ENCODE data around the gene GCGR.

The GCGR gene

GRCh38 chr17:81840826-81841778 lies 37.2 kb downstream of the GCGR start:
- no peak overlapping the region for H3K4me2 ChIP-seq (ENCODE audit: low read length, poor library complexity, severe bottlenecking)
- no peak overlapping the region for H2BK5ac ChIP-seq (ENCODE audit: low read depth, low read length, poor library complexity, severe bottlenecking)
- H3K23ac ChIP-seq (ENCODE audit: low read length in 2 of 2): no peak overlapping the region
- no peak overlapping the region for H3K27ac ChIP-seq (ENCODE audit: low read length, poor library complexity, severe bottlenecking)
- no peak overlapping the region for H3K14ac ChIP-seq (ENCODE audit: low read length in 2 of 2)
- peaks cover 7% of the 10 kb centered on the region for H3K4me1 ChIP-seq (ENCODE audit: control insufficient read depth, insufficient read depth, low read depth, low read length)
- H2AFZ ChIP-seq (ENCODE audit: low read depth, low read length): no peak overlapping the region
- H3K9me3 ChIP-seq (ENCODE audit: control insufficient read depth, low read length): no peaks in the 10 kb centered on the region
- no peak overlapping the region for H3K4me3 ChIP-seq (ENCODE audit: insufficient read depth in 1 of 2, low read depth in 1 of 2, low read length in 2 of 2)
- no peak overlapping the region for H2BK120ac ChIP-seq (ENCODE audit: low read depth, low read length)
- peaks cover 40 to 50% of the 10 kb centered on the region in 2 experiments for H3K36me3 ChIP-seq (ENCODE audit: control insufficient read depth in 1 of 2, insufficient read depth in 2 of 2, low read depth in 1 of 2, low read length in 2 of 2)
- H2BK15ac ChIP-seq (ENCODE audit: low read depth, poor library complexity, severe bottlenecking): no peak overlapping the region
- 84% methylated on average over 40 of the region's 40 CpGs for WGBS
- no peak overlapping the region for H4K8ac ChIP-seq (ENCODE audit: low read length)
- H3K18ac ChIP-seq (ENCODE audit: low read depth in 1 of 2, low read length in 2 of 2): no peak overlapping the region
- H3K9ac ChIP-seq (ENCODE audit: low read length): no peak overlapping the region
- no peak for DNase-seq
- H3K27me3 ChIP-seq (ENCODE audit: control insufficient read depth in 1 of 2, insufficient read depth in 1 of 2, low read length in 2 of 2): no peaks in the 10 kb centered on the region
- H3K4ac ChIP-seq (ENCODE audit: low read depth in 1 of 2, low read length in 2 of 2): no peak overlapping the region
- peak overlapping the region in 1 of 2 experiments; percentile 11 for H2BK12ac ChIP-seq (ENCODE audit: low read length in 2 of 2)
- no peak overlapping the region for H2AK5ac ChIP-seq (ENCODE audit: low read length, severe bottlenecking)
- peaks cover 14% of the 10 kb centered on the region for H3K79me1 ChIP-seq (replicated peaks; ENCODE audit: low read length, poor library complexity, severe bottlenecking)
- H4K91ac ChIP-seq (ENCODE audit: low read length): no peak overlapping the region

DNA sequence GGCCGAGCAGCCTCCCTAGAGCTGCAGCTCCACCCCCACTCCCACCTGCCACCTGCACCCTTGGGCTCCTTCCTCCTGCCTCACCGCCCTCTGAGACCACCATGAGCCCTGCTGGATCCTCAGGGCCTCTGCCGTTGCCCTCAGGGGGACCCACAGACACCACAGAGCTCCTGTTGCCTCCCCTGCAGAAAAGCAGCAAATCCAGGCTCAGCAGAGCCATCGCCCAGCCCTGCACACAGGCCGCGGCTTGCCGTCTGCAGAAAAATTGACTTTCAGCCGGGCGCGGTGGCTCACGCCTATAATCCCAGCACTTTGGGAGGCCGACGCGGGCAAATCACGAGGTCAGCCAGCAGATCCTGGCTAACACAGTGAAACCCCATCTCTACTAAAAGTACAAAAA lies 37.9 kb downstream of the GCGR start:
- H3K14ac ChIP-seq (ENCODE audit: low read length in 2 of 2): no peak overlapping the region
- no peaks in the 10 kb centered on the region for H3K9me3 ChIP-seq (ENCODE audit: control insufficient read depth, low read length)
- H3K27ac ChIP-seq (ENCODE audit: low read length, poor library complexity, severe bottlenecking): no peak overlapping the region
- no peak overlapping the region for H3K4me3 ChIP-seq (ENCODE audit: insufficient read depth in 1 of 2, low read depth in 1 of 2, low read length in 2 of 2)
- H2AK5ac ChIP-seq (ENCODE audit: low read length, severe bottlenecking): no peak overlapping the region
- no peak for DNase-seq
- no peak overlapping the region for H4K8ac ChIP-seq (ENCODE audit: low read length)
- H3K4me1 ChIP-seq (ENCODE audit: control insufficient read depth, insufficient read depth, low read depth, low read length): peaks cover 7% of the 10 kb centered on the region
- WGBS: 97% methylated on average over 15 of the region's 15 CpGs
- no peak overlapping the region for H3K4me2 ChIP-seq (ENCODE audit: low read length, poor library complexity, severe bottlenecking)
- H3K27me3 ChIP-seq (ENCODE audit: control insufficient read depth in 1 of 2, insufficient read depth in 1 of 2, low read length in 2 of 2): no peaks in the 10 kb centered on the region
- H2BK12ac ChIP-seq (ENCODE audit: low read length in 2 of 2): peak overlapping the region in 1 of 2 experiments; percentile 11
- no peak overlapping the region for H3K4ac ChIP-seq (ENCODE audit: low read depth in 1 of 2, low read length in 2 of 2)
- no peak overlapping the region for H3K18ac ChIP-seq (ENCODE audit: low read depth in 1 of 2, low read length in 2 of 2)
- H3K9ac ChIP-seq (ENCODE audit: low read length): no peak overlapping the region
- H2BK120ac ChIP-seq (ENCODE audit: low read depth, low read length): no peak overlapping the region
- H2BK15ac ChIP-seq (ENCODE audit: low read depth, poor library complexity, severe bottlenecking): no peak overlapping the region
- no peak overlapping the region for H4K91ac ChIP-seq (ENCODE audit: low read length)
- H2BK5ac ChIP-seq (ENCODE audit: low read depth, low read length, poor library complexity, severe bottlenecking): no peak overlapping the region
- H3K23ac ChIP-seq (ENCODE audit: low read length in 2 of 2): no peak overlapping the region
- H2AFZ ChIP-seq (ENCODE audit: low read depth, low read length): no peak overlapping the region
- peaks cover 14% of the 10 kb centered on the region for H3K79me1 ChIP-seq (replicated peaks; ENCODE audit: low read length, poor library complexity, severe bottlenecking)
- peaks cover 48 to 57% of the 10 kb centered on the region in 2 experiments for H3K36me3 ChIP-seq (ENCODE audit: control insufficient read depth in 1 of 2, insufficient read depth in 2 of 2, low read depth in 1 of 2, low read length in 2 of 2)

DNA sequence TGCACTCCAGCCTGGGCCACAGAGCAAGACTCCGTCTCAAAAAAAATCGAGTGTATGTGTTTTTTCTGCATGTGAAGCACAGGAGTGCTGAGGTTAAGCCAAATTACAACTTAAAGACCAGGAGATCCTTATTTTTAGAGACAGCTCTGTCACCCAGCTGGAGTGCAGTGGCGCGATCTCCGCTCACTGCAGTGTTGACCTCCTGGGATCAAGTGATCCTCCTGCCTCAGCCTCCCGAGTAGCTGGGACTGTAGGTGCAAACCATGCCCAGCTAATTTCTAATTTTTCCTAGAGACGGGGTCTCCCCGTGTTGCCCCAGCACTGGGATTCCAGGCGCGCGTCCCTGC lies 38.4 kb downstream of the GCGR start:
- Histone ChIP-seq H4K91ac (ENCODE audit: low read length) (no peak overlapping the region), H3K4me2 (ENCODE audit: low read length, poor library complexity, severe bottlenecking) (no peak overlapping the region)

DNA sequence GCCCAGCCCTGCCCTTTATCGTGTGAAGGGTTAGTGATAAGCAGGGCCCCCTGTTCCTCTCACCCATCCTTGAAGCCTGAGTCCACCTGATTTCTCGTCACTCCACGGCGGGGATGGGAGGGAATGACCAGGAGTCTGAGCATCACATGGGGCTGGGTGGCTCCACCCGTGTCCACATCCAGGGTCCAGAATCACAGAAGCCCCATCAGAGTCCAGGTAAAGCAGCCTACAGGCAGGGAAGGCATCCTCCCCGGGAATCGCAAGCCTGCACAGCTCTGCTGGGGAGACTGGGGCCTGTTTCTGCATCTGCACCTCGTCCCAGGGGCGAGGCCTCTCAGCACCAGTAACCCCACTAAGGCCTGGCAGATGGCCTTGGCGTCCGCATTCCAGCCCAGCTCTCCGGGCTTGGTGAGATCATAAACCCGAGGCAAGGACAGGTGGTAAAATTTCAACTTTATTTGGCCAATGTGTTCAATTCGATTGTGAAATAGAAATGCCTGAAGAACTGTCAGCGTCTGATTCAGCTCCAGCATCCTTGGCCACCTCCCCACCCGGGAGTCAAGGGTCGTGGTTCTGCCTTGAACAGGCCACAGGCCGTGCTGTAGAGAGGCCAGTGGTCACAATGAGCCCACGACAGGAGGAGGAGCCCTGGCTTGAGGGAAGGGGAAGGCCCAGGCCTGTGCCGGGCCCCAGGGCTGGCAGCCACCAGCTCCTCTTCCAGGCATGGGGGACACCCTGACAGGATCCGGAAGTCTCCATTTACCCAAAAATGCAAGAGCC lies 39.0 kb downstream of the GCGR start:
- no peak overlapping the region for H3K23ac ChIP-seq (ENCODE audit: low read length in 2 of 2)
- no peak overlapping the region for H2BK5ac ChIP-seq (ENCODE audit: low read depth, low read length, poor library complexity, severe bottlenecking)
- no peak overlapping the region for H3K4me2 ChIP-seq (ENCODE audit: low read length, poor library complexity, severe bottlenecking)
- no peak overlapping the region for H3K4ac ChIP-seq (ENCODE audit: low read depth in 1 of 2, low read length in 2 of 2)
- peaks cover 57 to 65% of the 10 kb centered on the region in 2 experiments for H3K36me3 ChIP-seq (ENCODE audit: control insufficient read depth in 1 of 2, insufficient read depth in 2 of 2, low read depth in 1 of 2, low read length in 2 of 2)
- H3K79me1 ChIP-seq (replicated peaks; ENCODE audit: low read length, poor library complexity, severe bottlenecking): peaks cover 20% of the 10 kb centered on the region
- H2BK15ac ChIP-seq (ENCODE audit: low read depth, poor library complexity, severe bottlenecking): no peak overlapping the region
- no peak overlapping the region for H3K14ac ChIP-seq (ENCODE audit: low read length in 2 of 2)
- no peak overlapping the region for H3K18ac ChIP-seq (ENCODE audit: low read depth in 1 of 2, low read length in 2 of 2)
- no peak overlapping the region for H2BK120ac ChIP-seq (ENCODE audit: low read depth, low read length)
- H4K91ac ChIP-seq (ENCODE audit: low read length): no peak overlapping the region
- H4K8ac ChIP-seq (ENCODE audit: low read length): no peak overlapping the region
- H2BK12ac ChIP-seq (ENCODE audit: low read length in 2 of 2): no peak overlapping the region
- 91% methylated on average over 21 of the region's 21 CpGs for WGBS
- H2AFZ ChIP-seq (ENCODE audit: low read depth, low read length): no peak overlapping the region
- no peaks in the 10 kb centered on the region for H3K9me3 ChIP-seq (ENCODE audit: control insufficient read depth, low read length)
- DNase-seq: no peak
- H3K27ac ChIP-seq (ENCODE audit: low read length, poor library complexity, severe bottlenecking): no peak overlapping the region
- H3K4me1 ChIP-seq (ENCODE audit: control insufficient read depth, insufficient read depth, low read depth, low read length): peaks cover 7% of the 10 kb centered on the region
- H3K27me3 ChIP-seq (ENCODE audit: control insufficient read depth in 1 of 2, insufficient read depth in 1 of 2, low read length in 2 of 2): no peaks in the 10 kb centered on the region
- H3K9ac ChIP-seq (ENCODE audit: low read length): peak overlapping the region; percentile 47
- H3K4me3 ChIP-seq (ENCODE audit: insufficient read depth in 1 of 2, low read depth in 1 of 2, low read length in 2 of 2): no peak overlapping the region
- no peak overlapping the region for H2AK5ac ChIP-seq (ENCODE audit: low read length, severe bottlenecking)

More for the DNA sequence above, 38.4 kb downstream of the GCGR start:
- Histone ChIP-seq H3K9ac (ENCODE audit: low read length) (peak overlapping the region; percentile 29), H2BK12ac (ENCODE audit: low read length in 2 of 2) (no peak overlapping the region), H3K27me3 (ENCODE audit: control insufficient read depth in 1 of 2, insufficient read depth in 1 of 2, low read length in 2 of 2) (no peaks in the 10 kb centered on the region), H3K23ac (ENCODE audit: low read length in 2 of 2) (no peak overlapping the region), H3K27ac (ENCODE audit: low read length, poor library complexity, severe bottlenecking) (no peak overlapping the region), H3K4ac (ENCODE audit: low read depth in 1 of 2, low read length in 2 of 2) (no peak overlapping the region), H2BK120ac (ENCODE audit: low read depth, low read length) (no peak overlapping the region), H3K18ac (ENCODE audit: low read depth in 1 of 2, low read length in 2 of 2) (no peak overlapping the region), H2AK5ac (ENCODE audit: low read length, severe bottlenecking) (no peak overlapping the region), H2BK5ac (ENCODE audit: low read depth, low read length, poor library complexity, severe bottlenecking) (no peak overlapping the region), H3K9me3 (ENCODE audit: control insufficient read depth, low read length) (no peaks in the 10 kb centered on the region), H3K14ac (ENCODE audit: low read length in 2 of 2) (no peak overlapping the region), H3K4me3 (ENCODE audit: insufficient read depth in 1 of 2, low read depth in 1 of 2, low read length in 2 of 2) (no peak overlapping the region), H2AFZ (ENCODE audit: low read depth, low read length) (no peak overlapping the region), H3K79me1 (replicated peaks; ENCODE audit: low read length, poor library complexity, severe bottlenecking) (peaks cover 19% of the 10 kb centered on the region), H2BK15ac (ENCODE audit: low read depth, poor library complexity, severe bottlenecking) (no peak overlapping the region), H3K36me3 (ENCODE audit: control insufficient read depth in 1 of 2, insufficient read depth in 2 of 2, low read depth in 1 of 2, low read length in 2 of 2) (peaks cover 53 to 62% of the 10 kb centered on the region in 2 experiments), H3K4me1 (ENCODE audit: control insufficient read depth, insufficient read depth, low read depth, low read length) (peaks cover 7% of the 10 kb centered on the region), H4K8ac (ENCODE audit: low read length) (no peak overlapping the region)
- no peak for DNase-seq
- WGBS: 97% methylated on average over 11 of the region's 11 CpGs

Data from mesenchymal stem cell (in vitro differentiated cells and primary cell).